HG03469 (cell line): ENCODE data around the gene LIPM.
"Not testable (repeated sequence)": the region's sequence is repeated elsewhere in the genome, so short reads cannot be mapped to it uniquely, and the experiment has no call there.

ENCODE experiments used
- ATAC-seq: cut with Tn5 transposase; IDR thresholded peaks from one replicate; pipeline ENCODE4 v1.9.1; 2021; ENCODE audit warnings: mild to moderate bottlenecking, moderate library complexity, moderate number of reproducible peaks; ENCODE audit not compliant: unreplicated experiment

Gene LIPM

GRCh38 chr10:88837632-88838031, 35.1 kb downstream of the LIPM start:
- not testable (repeated sequence) for ATAC-seq

GRCh38 chr10:88838766-88839350, 36.3 kb downstream of the LIPM start:
- ATAC-seq = no peak

DNA sequence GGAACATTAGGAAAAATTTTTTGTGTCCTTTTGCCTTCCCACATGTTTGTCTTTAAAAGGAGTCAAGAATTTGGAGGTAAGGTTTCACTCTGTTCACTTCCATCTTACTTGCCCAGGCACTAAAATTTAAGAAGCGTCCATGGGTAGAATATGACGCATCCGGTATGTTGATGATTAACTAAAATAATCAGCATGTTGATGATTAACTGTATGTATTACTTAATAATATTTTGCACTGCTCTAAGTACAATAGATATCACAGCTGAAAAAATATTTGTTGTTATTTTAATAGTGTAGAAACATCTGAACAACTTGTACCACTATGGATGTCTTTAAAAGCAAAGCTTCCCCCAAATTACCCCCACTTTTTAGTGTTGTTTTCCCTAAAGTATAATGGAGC, 37.6 kb downstream of the LIPM start:
- no peak for ATAC-seq

- no peak for ATAC-seq
These were observed 38.4 kb downstream of the LIPM start for GRCh38 chr10:88840881-88841280.

- ATAC-seq = no peak
These were observed 39.0 kb downstream of the LIPM start for GRCh38 chr10:88841316-88842111.

DNA sequence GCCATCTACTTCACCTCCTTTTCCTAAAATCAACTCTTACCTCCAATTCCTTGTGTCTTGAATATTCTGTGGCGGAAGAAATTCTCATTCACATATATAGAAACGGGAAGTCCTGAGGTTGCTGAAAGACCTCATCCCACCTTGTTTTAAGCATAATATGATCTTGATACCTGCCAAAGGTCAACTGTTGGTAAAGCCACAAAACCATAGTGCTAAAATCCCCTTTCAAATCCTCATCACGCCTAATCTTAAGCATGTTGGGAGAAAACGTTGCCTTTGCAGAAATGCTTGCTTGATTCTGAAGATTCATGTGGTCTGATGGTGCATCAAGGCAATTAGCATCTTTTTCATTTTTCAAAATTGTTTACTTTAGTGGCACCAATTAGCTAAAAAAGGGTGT, 40.6 kb downstream of the LIPM start:
- ATAC-seq = no peak

- no peak for ATAC-seq
These were observed 46.0 kb downstream of the LIPM start for GRCh38 chr10:88848499-88848898.

DNA sequence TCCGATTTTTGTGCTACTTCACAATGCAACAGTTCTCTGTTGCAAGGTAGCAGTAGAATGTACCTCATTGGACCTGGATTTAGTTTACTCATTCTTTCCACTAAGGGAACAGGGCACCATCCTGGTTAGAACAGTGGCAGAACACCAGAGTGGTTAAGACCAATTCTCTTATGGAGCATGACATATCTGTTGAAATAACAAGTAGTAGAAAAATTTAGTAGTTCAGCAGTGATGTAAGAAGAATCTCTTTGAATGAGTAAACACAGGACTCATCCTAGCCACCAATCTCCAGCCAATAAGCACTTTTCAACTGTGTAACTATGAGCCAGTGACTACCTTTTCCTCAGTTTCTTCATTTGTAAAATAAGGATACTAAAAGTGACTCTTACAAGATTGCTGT, 46.7 kb downstream of the LIPM start:
- no peak for ATAC-seq

GRCh38 chr10:88850712-88851111, 48.2 kb downstream of the LIPM start:
- ATAC-seq = no peak

GRCh38 chr10:88851706-88852105, 49.2 kb downstream of the LIPM start, which contains the start of gene ANKRD22:
TSS of gene ANKRD22 (minus strand) at chr10:88851844. CDS start at chr10:88851607, 237 bp downstream.
- no peak for ATAC-seq

DNA sequence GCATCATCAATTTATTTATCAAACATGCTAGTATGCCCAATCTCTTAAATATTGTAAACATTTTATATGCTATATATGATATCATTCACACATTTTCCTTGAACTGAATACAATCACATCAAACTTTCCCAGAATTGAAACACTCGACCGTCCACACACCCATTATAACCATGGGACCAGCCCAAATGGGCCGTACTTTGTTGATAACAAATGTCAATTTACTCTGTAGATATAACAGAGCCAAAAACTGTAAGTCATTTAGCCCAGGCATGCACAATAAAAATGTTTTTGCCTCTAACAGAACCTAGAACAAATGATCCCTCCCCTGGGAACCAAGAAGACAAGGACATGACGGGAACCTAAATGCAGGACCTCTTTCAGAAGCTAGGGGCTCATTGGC, 49.8 kb downstream of the LIPM start:
- no peak for ATAC-seq

DNA sequence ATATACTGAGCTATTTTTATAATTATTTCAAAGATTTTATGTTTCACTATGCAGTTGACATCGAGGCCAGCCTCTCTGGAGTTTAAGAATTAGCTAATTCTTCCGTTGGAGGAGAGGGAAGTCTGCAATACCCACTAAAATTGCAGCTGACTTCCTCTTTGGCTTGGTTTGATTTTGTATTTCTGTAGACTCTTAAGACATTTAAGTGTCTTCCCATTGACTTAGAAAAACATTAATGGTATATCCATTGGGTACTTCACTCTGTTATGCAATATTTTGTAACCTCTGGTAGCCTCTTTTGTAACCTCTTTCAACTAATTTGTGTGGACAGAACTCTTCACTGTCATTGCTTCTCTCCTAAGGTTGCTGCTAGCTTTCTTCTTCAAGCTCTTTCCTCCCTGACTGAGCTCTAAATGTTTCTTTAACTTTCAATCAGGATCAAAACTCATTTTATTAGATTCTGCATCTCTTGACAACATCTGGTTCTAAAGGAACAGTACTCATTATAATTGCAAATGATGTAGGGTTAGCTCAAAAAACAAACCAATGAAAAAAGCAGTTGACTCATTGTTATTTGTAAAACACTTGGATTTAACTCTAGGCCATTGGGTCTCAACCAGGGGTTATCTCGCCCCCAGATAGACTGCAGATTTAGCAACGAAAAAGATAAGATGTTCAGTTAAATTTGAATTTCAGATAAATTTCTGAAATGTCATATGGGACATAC, 50.8 kb downstream of the LIPM start:
- ATAC-seq = no peak

GRCh38 chr10:88854684-88855083, 52.2 kb downstream of the LIPM start:
- ATAC-seq = no peak

DNA sequence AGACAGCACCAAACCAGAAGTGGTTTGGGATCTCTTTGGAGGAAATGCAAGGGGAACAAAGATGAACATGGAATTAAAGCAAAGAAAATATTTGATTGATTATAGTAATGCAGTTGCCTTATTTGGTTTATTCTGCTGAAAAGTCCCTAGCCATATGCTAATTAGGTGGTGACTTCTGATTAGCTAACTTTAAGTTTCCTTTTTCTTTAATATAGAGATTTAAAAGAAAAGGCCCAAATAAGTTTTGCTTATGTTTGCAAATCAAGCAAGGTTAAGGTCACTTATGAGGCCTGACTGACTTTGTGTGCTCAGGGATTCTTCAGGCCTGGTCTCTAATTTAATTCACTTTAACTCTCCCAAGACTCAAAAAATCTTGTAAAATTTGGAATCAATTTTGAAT, 55.3 kb downstream of the LIPM start:
- ATAC-seq = no peak

DNA sequence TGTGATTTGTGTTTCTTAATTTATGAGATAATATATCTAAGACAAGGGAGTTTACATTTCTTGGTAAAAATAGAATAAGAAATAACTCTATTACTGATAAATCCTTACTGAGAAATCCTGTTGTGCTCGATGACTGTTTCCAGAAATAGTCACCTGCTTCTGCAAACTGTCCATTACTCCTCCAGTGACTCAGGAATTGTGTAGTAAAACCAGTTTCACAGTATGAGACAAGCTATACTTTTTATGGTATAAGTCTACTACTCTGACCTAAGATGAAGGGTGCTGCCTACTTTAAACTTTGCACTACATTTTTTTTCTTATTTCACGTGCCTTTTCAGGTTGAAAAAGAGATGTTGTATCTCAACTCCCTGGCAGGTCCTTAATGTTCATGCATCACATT, 56.0 kb downstream of the LIPM start:
- ATAC-seq = no peak

- no peak for ATAC-seq
These were observed 58.5 kb downstream of the LIPM start for GRCh38 chr10:88861036-88861435.

DNA sequence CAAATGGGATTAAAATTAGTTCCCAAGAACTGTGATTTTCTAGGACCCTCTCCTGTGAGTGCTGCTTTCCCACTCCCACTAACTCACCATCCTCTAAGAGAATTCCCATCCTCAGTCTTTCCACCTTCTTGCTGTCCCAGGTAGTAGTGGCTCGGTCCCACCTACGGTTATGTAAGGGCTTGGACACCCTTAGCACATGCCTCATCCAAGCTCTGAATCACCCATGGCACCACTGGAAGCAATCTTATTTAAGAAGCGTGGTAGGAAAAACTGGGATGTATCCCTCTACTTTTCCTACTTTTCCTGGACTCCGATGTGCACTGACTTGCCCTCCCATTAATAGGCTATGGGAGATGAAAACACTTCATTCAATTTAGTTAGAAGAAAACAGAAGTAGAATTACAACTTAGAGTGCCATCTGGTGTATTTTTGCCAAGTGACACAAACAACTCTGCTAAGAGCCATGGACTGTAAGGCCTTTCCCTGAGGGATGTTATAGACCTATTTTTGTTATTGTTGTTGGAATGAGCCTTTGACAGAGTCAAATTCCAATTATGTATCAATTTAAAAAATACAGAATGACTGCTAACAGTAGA, 62.8 kb downstream of the LIPM start:
- no peak for ATAC-seq

DNA sequence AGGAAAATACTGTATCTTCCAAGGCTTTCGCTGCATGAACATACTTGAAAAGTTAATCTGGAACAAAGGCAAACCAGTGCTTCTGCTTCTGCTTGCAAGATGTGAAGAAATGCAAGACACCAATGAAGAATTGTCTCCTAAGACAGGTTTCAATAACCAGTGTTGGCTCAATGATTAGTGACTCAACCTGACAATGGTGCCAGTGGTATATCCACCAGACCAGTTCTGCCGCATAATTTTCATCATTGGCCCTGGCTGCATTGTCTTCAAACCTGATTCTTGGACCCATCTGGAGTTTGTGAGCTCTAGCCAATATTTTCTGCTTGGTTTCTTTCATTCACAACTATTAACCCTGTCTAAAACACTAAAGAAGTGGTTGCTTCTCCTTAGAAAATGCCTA, 63.9 kb downstream of the LIPM start:
- no peak for ATAC-seq

- no peak for ATAC-seq
These were observed 67.6 kb downstream of the LIPM start for GRCh38 chr10:88870089-88870488.
